Endodermal cell (in vitro differentiated cells): ENCODE measurements around the gene TMCO1. TPM values are rescaled to one million over a fixed set of nuclear protein-coding genes. Genes with fewer than 3 reads are reported as not detected.

ENCODE experiments used
- DNase-seq: peaks from one replicate; pipeline ENCODE4 v3.0.0-alpha.2; 2017
- H3K27ac ChIP-seq: 2 replicates; pipeline ENCODE4 v1.5.1; 2013; ENCODE audit warnings: mild to moderate bottlenecking, low read depth, low read length, moderate library complexity
- H3K27me3 ChIP-seq: 2 replicates; pipeline ENCODE4 v1.6.1; 2013; ENCODE audit warnings: mild to moderate bottlenecking, low read length, moderate library complexity; ENCODE audit not compliant: insufficient read depth, control insufficient read depth, poor library complexity, severe bottlenecking
- H3K36me3 ChIP-seq: 2 replicates; pipeline ENCODE4 v1.7.0; 2013; ENCODE audit warnings: mild to moderate bottlenecking, low read length, moderate library complexity; ENCODE audit not compliant: control insufficient read depth, insufficient read depth
- H3K4me1 ChIP-seq: one replicate; pipeline ENCODE4 v1.7.0; 2013; ENCODE audit warnings: low read length; ENCODE audit not compliant: control insufficient read depth, insufficient read depth
- H3K4me3 ChIP-seq: 2 replicates; pipeline ENCODE4 v1.5.1; 2013; ENCODE audit warnings: mild to moderate bottlenecking, low read length, moderate library complexity
- H3K9ac ChIP-seq: 2 replicates; pipeline ENCODE4 v1.6.1; 2013; ENCODE audit warnings: mild to moderate bottlenecking, low read length, moderate library complexity; ENCODE audit not compliant: poor library complexity, severe bottlenecking; ENCODE audit errors: extremely low read depth
- H3K9me3 ChIP-seq: 2 replicates; pipeline ENCODE4 v1.6.1; 2013; ENCODE audit warnings: mild to moderate bottlenecking, low read length, moderate library complexity; ENCODE audit not compliant: control insufficient read depth
- H3K27ac Mint-ChIP-seq: 2 replicates; pipeline ENCODE4 v1.8.0; 2020; ENCODE audit warnings: mixed read lengths
- H3K27me3 Mint-ChIP-seq: 2 replicates; pipeline ENCODE4 v1.8.0; 2021; ENCODE audit warnings: mild to moderate bottlenecking, mixed read lengths; ENCODE audit not compliant: insufficient read depth
- H3K36me3 Mint-ChIP-seq: 2 replicates; pipeline ENCODE4 v1.8.0; 2020; ENCODE audit warnings: low read depth, mixed read lengths
- H3K4me1 Mint-ChIP-seq: 2 replicates; pipeline ENCODE4 v1.8.0; 2020; ENCODE audit warnings: mixed read lengths
- H3K4me3 Mint-ChIP-seq: 2 replicates; pipeline ENCODE4 v1.8.0; 2020; ENCODE audit warnings: mild to moderate bottlenecking, moderate library complexity, mixed read lengths
- H3K9me3 Mint-ChIP-seq: 2 replicates; pipeline ENCODE4 v1.8.0; 2020; ENCODE audit warnings: mild to moderate bottlenecking, mixed read lengths
- WGBS, 2 experiments: methylation state at CpG; one replicate each; pipeline versions ENCODE4 v1.1.5 to v1.1.7; 2013; ENCODE audit warnings: missing lambda C conversion rate in 2 of 2, mixed read lengths in 1 of 2; ENCODE audit not compliant: insufficient coverage in 1 of 2, insufficient read length in 1 of 2; 5-methylcytosine and 5-hydroxymethylcytosine counted together
- total RNA-seq, 2 donors: library from RNA; stranded (reverse); fragmentation: NEBNext Ultra II Directional in 1 of 2; extraction: Animal tissue kit (Norgen Biotek cat#: 25700) in 1 of 2; gene quantifications; 2 replicates in 1 of 2; 3 replicates in 1 of 2; pipeline ENCODE4 v1.2.1, GENCODE V29; 2021
- TF ChIP-seq, protein P1 (sequence below): fragments of 200-600 bp; sonication (generic); conservative IDR thresholded peaks from 2 replicates; pipeline ENCODE4 v1.5.0; 2021; ENCODE audit warnings: antibody characterized with exemption, mild to moderate bottlenecking

TMCO1 gene
- total RNA-seq, 2 donors from 2014 or later, result 76.2 to 79.6 TPM

DNA sequence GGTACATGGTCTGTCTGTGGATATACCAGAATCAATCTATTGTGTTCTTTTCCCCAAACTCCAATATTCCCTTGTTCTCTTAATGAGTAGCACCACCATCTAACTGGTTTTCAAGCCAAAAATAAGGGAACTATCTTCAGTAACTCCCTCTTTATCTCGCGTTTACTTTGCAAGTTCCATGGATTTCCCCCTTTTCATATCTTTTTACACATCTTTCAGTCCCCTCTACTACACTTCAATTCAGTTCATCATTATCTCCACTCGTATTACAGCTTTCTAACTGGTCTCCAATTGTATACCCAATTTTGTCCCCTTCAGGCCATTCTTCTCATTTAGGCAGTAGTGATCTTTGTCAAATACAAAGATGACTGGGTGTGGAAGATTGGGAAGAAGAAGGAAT, 4.1 kb upstream of the TMCO1 start:
- Histone ChIP-seq H3K9ac (no peak overlapping the region), H3K27me3 (no peaks in the 10 kb centered on the region), H3K27ac (no peak overlapping the region), H3K9me3 (no peaks in the 10 kb centered on the region), H3K4me3 (no peak overlapping the region), H3K4me1 (no peaks in the 10 kb centered on the region), H3K36me3 (peaks cover 4% of the 10 kb centered on the region)
- DNase-seq, result no peak
- Mint-ChIP-seq H3K4me3 (no peak overlapping the region), H3K4me1 (peaks cover 17% of the 10 kb centered on the region), H3K27ac (no peak overlapping the region), H3K36me3 (peaks cover 21% of the 10 kb centered on the region), H3K27me3 (no peaks in the 10 kb centered on the region), H3K9me3 (no peaks in the 10 kb centered on the region)
- TF ChIP-seq, protein P1, sequence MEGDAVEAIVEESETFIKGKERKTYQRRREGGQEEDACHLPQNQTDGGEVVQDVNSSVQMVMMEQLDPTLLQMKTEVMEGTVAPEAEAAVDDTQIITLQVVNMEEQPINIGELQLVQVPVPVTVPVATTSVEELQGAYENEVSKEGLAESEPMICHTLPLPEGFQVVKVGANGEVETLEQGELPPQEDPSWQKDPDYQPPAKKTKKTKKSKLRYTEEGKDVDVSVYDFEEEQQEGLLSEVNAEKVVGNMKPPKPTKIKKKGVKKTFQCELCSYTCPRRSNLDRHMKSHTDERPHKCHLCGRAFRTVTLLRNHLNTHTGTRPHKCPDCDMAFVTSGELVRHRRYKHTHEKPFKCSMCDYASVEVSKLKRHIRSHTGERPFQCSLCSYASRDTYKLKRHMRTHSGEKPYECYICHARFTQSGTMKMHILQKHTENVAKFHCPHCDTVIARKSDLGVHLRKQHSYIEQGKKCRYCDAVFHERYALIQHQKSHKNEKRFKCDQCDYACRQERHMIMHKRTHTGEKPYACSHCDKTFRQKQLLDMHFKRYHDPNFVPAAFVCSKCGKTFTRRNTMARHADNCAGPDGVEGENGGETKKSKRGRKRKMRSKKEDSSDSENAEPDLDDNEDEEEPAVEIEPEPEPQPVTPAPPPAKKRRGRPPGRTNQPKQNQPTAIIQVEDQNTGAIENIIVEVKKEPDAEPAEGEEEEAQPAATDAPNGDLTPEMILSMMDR, result no peak
- 90 to 93% methylated on average over 3 of the region's 3 CpGs for WGBS, 2 experiments

DNA sequence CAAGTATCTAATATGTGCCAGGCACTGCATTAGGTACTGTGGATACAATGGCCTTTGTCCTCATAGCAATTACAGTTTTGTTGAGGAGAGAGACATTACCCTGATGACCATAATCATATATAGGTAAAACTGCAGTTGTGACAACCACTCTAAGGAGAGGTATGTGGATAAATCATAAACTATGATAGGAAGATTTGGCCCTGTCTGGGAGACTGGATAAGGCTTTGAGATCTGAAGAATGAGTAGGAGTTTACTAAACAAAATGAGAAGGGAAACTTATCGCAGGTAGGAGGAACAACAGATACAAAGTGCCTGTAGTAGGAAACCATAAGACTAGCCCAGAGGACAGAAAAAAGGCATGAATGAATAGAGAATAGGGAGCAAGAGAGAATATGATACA, 4.4 kb downstream of the TMCO1 start:
- WGBS, 2 experiments, result 91 to 93% methylated on average over 1 of the region's 1 CpG
- H3K4me1 Mint-ChIP-seq, result peaks cover 21% of the 10 kb centered on the region
- Histone ChIP-seq H3K9ac (no peak overlapping the region), H3K27me3 (no peaks in the 10 kb centered on the region), H3K4me3 (no peak overlapping the region), H3K36me3 (peaks cover 60% of the 10 kb centered on the region), H3K9me3 (no peaks in the 10 kb centered on the region), H3K4me1 (no peaks in the 10 kb centered on the region), H3K27ac (no peak overlapping the region)
- TF ChIP-seq, protein P1, result no peak
- no peaks in the 10 kb centered on the region for H3K9me3 Mint-ChIP-seq
- H3K4me3 Mint-ChIP-seq, result no peak overlapping the region
- H3K27me3 Mint-ChIP-seq, result no peaks in the 10 kb centered on the region
- peaks cover 44% of the 10 kb centered on the region for H3K36me3 Mint-ChIP-seq
- DNase-seq, result no peak
- H3K27ac Mint-ChIP-seq, result no peak overlapping the region

DNA sequence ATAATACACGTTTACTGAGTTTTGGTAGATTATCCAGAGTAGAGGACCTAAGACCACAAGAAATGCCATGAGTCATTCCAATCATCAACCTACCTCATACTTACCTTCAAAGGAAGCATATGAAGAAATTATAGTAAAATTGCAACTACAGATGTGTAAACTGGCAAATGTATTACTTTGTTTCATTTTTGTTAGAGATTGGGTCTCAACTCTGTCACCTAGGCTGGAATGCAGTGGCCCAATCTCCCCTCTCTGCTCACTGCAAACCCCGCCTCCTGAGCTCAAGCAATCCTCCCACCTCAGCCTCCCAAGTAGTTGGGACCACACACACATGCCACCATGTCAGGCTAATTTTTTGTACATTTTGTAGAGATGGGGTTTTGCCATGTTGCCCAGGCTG, 5.2 kb downstream of the TMCO1 start:
- Histone ChIP-seq H3K27me3 (no peaks in the 10 kb centered on the region), H3K9me3 (no peaks in the 10 kb centered on the region), H3K9ac (no peak overlapping the region), H3K27ac (no peak overlapping the region), H3K36me3 (peaks cover 68% of the 10 kb centered on the region), H3K4me1 (no peaks in the 10 kb centered on the region), H3K4me3 (no peak overlapping the region)
- Mint-ChIP-seq H3K9me3 (no peaks in the 10 kb centered on the region), H3K36me3 (peaks cover 48% of the 10 kb centered on the region), H3K27ac (no peak overlapping the region), H3K4me1 (peaks cover 19% of the 10 kb centered on the region), H3K4me3 (no peak overlapping the region), H3K27me3 (no peaks in the 10 kb centered on the region)
- TF ChIP-seq, protein P1, result no peak
- 92 to 100% methylated on average over 1 to 2 of the region's 2 CpGs for WGBS, 2 experiments
- no peak for DNase-seq
